BE2C (cell line): ENCODE measurements around the gene ITGB8.

Source experiments
- DNase-seq: peaks from one replicate; pipeline ENCODE4 v3.0.0-alpha.2; 2020
- H3K27me3 ChIP-seq: fragments of 250-450 bp; sonication (Bioruptor Pico); 2 replicates; pipeline ENCODE4 v1.5.1; 2020; ENCODE audit warnings: mild to moderate bottlenecking
- H3K36me3 ChIP-seq: fragments of 250-450 bp; sonication (Bioruptor Pico); 2 replicates; pipeline ENCODE4 v1.5.1; 2020; ENCODE audit warnings: mild to moderate bottlenecking
- H3K4me1 ChIP-seq: fragments of 250-450 bp; sonication (Bioruptor Pico); 2 replicates; pipeline ENCODE4 v1.5.1; 2020
- H3K4me3 ChIP-seq: 2 replicates; pipeline ENCODE4 v1.5.1; 2011; ENCODE audit warnings: low read depth, low read length
- H3K9me3 ChIP-seq: fragments of 250-450 bp; sonication (Bioruptor Pico); 2 replicates; pipeline ENCODE4 v1.5.1; 2020
- TF ChIP-seq, protein P1 (sequence below): IDR thresholded peaks from 2 replicates; pipeline ENCODE4 v1.5.1; 2012; ENCODE audit warnings: mild to moderate bottlenecking, low read depth, low read length

Gene ITGB8

DNA sequence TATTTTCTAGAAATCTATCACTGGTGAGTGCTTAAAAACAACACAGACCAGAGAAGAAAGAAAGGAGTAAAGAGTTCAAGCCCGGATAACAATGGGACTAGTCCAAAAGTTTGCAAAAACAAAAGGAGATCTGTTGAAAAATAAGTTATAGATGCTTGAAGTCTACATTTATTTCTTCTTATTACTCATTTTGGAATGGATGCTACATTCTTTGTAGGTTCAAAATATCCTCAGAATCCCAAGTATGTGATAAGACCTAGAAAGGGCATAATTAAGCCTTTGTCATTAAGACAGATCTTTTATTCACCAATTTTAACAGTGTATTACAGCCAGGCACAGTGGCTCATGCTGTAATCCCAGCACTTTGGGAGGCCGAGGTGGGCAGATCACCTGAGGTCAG, 42.7 kb upstream of the ITGB8 start:
- H3K27me3 ChIP-seq = no peaks in the 10 kb centered on the region
- H3K4me1 ChIP-seq = no peaks in the 10 kb centered on the region
- H3K36me3 ChIP-seq = no peaks in the 10 kb centered on the region
- no peak overlapping the region for H3K4me3 ChIP-seq
- TF ChIP-seq, protein P1, sequence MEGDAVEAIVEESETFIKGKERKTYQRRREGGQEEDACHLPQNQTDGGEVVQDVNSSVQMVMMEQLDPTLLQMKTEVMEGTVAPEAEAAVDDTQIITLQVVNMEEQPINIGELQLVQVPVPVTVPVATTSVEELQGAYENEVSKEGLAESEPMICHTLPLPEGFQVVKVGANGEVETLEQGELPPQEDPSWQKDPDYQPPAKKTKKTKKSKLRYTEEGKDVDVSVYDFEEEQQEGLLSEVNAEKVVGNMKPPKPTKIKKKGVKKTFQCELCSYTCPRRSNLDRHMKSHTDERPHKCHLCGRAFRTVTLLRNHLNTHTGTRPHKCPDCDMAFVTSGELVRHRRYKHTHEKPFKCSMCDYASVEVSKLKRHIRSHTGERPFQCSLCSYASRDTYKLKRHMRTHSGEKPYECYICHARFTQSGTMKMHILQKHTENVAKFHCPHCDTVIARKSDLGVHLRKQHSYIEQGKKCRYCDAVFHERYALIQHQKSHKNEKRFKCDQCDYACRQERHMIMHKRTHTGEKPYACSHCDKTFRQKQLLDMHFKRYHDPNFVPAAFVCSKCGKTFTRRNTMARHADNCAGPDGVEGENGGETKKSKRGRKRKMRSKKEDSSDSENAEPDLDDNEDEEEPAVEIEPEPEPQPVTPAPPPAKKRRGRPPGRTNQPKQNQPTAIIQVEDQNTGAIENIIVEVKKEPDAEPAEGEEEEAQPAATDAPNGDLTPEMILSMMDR = no peak
- DNase-seq = no peak
- no peaks in the 10 kb centered on the region for H3K9me3 ChIP-seq

DNA sequence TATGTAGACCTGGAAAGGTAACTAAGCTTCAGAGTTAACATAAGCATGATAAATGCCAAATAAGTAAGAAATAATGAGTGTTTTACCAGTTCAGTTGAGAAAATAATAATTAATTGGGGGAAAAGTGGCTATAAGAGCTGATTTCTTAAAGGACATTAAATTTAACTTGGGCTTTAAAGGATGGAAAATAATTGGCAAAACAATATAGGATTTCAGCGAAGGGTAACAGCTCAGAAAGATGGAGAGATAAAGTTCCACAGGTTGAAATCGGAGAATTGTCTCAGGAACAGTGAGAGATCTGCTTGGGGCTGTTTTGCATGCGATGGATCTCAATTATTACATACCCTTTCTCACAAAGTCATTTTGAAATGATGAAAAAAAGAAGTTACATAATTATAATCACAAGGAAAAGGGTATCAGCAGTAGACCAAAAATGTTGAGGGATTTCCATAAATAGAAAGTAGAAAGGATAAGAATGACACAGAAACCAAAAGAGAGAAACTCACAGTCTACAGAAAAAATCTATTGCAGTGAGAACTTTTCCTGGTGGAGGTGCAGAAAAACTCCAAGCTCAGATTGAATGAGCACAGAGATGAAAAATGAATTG, 40.1 kb upstream of the ITGB8 start:
- no peaks in the 10 kb centered on the region for H3K4me1 ChIP-seq
- no peak overlapping the region for H3K4me3 ChIP-seq
- H3K9me3 ChIP-seq = no peaks in the 10 kb centered on the region
- DNase-seq = no peak
- no peaks in the 10 kb centered on the region for H3K36me3 ChIP-seq
- no peaks in the 10 kb centered on the region for H3K27me3 ChIP-seq
- TF ChIP-seq, protein P1 = no peak

DNA sequence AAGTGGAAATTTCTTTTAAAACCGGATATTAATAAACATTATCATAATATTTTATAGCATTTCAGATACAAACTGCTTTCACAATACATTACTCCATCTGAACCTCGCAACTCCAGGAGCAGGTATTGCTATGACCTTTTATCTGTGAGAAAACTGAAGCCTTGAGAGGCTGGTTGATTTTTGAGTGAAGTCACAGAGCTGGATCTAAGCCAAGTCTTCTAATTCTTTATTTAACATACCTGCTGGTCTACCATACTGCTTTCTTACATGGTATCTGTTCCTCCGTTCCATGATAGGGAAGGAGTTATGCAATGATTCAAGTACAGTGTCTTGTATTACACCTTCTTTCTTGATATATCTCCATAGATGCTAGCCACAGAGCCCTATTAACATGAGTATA, 37.4 kb upstream of the ITGB8 start:
- no peaks in the 10 kb centered on the region for H3K36me3 ChIP-seq
- TF ChIP-seq, protein P1 = no peak
- no peak overlapping the region for H3K4me3 ChIP-seq
- H3K27me3 ChIP-seq = no peaks in the 10 kb centered on the region
- no peak for DNase-seq
- H3K9me3 ChIP-seq = no peaks in the 10 kb centered on the region
- H3K4me1 ChIP-seq = no peaks in the 10 kb centered on the region

DNA sequence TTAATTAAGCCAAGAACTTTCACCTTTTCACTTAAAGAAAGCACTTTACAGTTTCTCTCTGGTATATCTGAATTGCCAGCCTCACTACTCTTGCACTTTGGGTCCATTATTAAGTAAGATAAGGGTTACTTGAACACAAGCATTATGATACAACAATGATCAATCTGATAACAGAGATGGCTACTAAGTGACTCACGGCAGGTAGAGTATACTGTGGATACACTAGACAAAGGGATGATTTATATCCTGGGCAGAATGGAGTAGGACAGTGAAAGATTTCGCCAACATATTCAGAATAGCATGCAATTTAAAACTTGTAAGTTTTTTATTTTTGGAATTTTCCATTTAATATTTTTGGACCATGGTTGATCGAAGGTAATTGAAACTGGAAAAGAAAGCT, 34.3 kb upstream of the ITGB8 start:
- Histone ChIP-seq H3K27me3 (no peaks in the 10 kb centered on the region), H3K4me1 (no peaks in the 10 kb centered on the region), H3K9me3 (no peaks in the 10 kb centered on the region), H3K36me3 (no peaks in the 10 kb centered on the region), H3K4me3 (no peak overlapping the region)
- TF ChIP-seq, protein P1 = no peak
- no peak for DNase-seq

DNA sequence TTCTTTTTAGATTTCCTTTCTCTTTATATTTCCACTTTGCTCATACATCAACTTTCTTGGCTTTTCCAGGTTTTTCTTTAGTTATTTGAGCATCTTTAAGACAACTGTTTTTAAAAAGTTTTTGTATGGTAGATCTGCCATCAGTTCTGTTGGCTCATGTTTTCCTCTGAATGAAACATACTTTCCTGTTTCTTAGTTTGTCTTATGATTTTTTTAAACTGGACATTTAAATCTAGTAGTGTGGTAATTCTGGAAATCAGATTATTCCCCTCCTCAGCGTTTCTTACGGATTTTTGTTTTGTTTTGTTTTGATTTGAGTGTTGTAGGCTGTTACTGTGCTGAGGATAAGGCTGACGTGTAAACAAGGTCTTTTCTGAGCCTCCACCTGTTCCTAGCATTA, 33.8 kb upstream of the ITGB8 start:
- Histone ChIP-seq H3K9me3 (no peaks in the 10 kb centered on the region), H3K4me3 (no peak overlapping the region), H3K4me1 (no peaks in the 10 kb centered on the region), H3K27me3 (no peaks in the 10 kb centered on the region), H3K36me3 (no peaks in the 10 kb centered on the region)
- no peak for DNase-seq
- TF ChIP-seq, protein P1 = no peak

DNA sequence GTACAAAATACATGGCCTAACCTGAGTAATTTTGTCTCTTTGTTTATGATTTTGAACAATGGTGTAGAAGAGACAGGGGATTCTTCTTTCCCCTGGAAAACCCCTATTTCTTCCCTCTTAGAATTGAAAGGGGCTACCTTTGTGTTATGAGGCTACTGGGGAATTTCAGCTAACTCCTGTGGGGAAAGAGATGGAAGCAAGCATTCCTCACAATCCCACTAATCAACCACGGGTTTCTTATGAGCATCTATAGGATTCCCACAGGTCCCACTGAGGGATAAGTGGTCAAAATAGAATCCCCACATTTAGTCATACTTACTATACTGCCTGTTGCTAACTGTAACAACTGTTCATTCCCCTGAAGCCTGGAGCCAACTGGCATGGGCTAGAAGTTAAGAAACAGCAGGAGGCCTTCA, 32.2 kb upstream of the ITGB8 start:
- H3K4me1 ChIP-seq = no peaks in the 10 kb centered on the region

More for the DNA sequence above, 32.2 kb upstream of the ITGB8 start:
- Histone ChIP-seq H3K9me3 (no peaks in the 10 kb centered on the region), H3K27me3 (no peaks in the 10 kb centered on the region), H3K36me3 (no peaks in the 10 kb centered on the region), H3K4me3 (no peak overlapping the region)
- TF ChIP-seq, protein P1 = no peak
- DNase-seq = no peak
